Ishikawa (cell line): ENCODE data around the gene LAMB1.

Source experiments
- CEBPB ChIP-seq: IDR thresholded peaks from 2 replicates; pipeline ENCODE4 v1.6.1; 2012
- CREB1 ChIP-seq: IDR thresholded peaks from 2 replicates; pipeline ENCODE4 v1.6.1; 2012; ENCODE audit warnings: low read depth
- EGR1 ChIP-seq: IDR thresholded peaks from 2 replicates; pipeline ENCODE4 v1.6.1; 2012
- EP300 ChIP-seq: IDR thresholded peaks from 2 replicates; pipeline ENCODE4 v1.6.1; 2012; ENCODE audit warnings: borderline replicate concordance
- FOXM1 ChIP-seq: IDR thresholded peaks from 2 replicates; pipeline ENCODE4 v1.6.1; 2012; ENCODE audit warnings: low read depth, borderline replicate concordance
- NFIC ChIP-seq: IDR thresholded peaks from 2 replicates; pipeline ENCODE4 v1.6.1; 2012
- RAD21 ChIP-seq: IDR thresholded peaks from 2 replicates; pipeline ENCODE4 v1.6.1; 2012; ENCODE audit warnings: low read depth
- TAF1 ChIP-seq: IDR thresholded peaks from 2 replicates; pipeline ENCODE4 v1.6.1; 2012; ENCODE audit warnings: low read depth, mild to moderate bottlenecking
- TCF12 ChIP-seq: IDR thresholded peaks from 2 replicates; pipeline ENCODE4 v1.6.1; 2012; ENCODE audit warnings: low read depth
- TEAD4 ChIP-seq: IDR thresholded peaks from 2 replicates; pipeline ENCODE4 v1.6.1; 2012
- YY1 ChIP-seq: IDR thresholded peaks from 2 replicates; pipeline ENCODE4 v1.6.1; 2012; ENCODE audit warnings: low read depth
- ZBTB7A ChIP-seq: IDR thresholded peaks from 2 replicates; pipeline ENCODE4 v1.6.1; 2012; ENCODE audit warnings: low read depth
- TF ChIP-seq, protein P1 (sequence below): IDR thresholded peaks from 2 replicates; pipeline ENCODE4 v1.6.1; 2012
- TF ChIP-seq, protein P2 (sequence below): IDR thresholded peaks from 2 replicates; pipeline ENCODE4 v1.6.1; 2012
- TF ChIP-seq, protein P3 (sequence below): IDR thresholded peaks from 2 replicates; pipeline ENCODE4 v1.6.1; 2012; ENCODE audit warnings: low read depth, mild to moderate bottlenecking

Gene LAMB1

DNA sequence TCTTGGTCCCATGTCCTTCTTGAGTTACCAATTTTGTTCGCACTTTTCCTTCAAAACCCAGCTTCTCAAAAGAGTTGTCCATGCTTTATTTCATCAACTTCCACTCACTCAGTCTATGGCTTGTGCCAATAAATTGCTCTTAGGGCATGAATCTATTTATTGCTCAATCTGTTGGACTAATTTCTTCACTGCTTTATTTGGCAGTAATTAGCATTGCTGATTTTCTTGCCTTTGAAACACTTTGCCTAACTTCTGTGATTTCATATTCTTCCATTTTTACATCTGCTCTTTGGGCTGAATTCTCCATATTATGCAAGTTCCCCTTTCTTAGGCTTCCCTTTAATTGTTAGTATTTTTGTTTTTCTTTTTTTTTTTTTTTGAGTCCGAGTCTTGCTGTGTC is 95.2 kb downstream of the LAMB1 start:
- no peak for TF ChIP-seq EGR1

DNA sequence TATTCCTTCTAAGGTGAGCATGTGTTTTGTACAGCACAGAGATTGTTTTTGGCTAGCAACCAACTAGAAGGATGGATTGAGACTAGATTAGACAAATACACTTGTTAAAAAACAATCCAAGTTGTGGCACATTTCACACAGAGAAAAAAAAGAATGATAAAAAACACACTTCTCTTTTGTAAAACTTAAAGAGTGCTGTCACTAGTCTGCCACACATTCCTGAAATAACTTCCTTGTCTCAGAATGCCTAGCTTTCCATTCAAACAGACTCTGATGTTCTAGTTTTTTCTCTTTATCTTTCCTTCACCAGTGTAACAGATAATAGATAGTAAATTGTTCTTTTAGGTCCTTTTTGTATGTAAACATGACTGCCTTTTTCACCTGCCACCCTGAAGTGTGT is 100.6 kb downstream of the LAMB1 start:
- TF ChIP-seq EGR1 (no peak), TAF1 (no peak), EP300 (no peak)
- TF ChIP-seq, protein P1, sequence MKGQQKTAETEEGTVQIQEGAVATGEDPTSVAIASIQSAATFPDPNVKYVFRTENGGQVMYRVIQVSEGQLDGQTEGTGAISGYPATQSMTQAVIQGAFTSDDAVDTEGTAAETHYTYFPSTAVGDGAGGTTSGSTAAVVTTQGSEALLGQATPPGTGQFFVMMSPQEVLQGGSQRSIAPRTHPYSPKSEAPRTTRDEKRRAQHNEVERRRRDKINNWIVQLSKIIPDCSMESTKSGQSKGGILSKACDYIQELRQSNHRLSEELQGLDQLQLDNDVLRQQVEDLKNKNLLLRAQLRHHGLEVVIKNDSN = no peak

DNA sequence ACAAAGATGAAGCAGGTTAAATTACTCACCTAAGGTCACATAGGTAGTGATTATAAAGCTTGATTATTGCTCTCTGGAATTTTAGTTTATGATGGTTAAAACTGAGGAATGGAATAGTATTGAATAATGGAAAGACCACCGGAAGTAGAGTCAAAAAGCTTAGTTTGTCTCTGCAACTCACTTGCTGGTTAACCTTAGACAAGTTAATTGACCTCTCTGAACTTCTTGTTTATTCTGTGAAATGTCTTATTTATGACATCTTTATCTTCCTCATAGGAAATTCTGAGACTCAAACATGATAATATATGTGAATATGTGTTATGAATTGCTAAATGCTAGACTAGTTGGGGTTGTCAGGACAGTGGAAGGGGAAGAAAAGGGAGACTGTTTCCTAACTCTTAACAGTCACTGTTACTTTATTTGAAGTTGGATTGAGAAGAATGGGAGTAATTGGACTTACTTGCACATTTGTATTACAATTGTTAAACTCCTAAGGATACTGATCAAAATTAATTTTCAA is 102.4 kb downstream of the LAMB1 start:
- TF ChIP-seq CREB1 (no peak), CEBPB (no peak), NFIC (no peak), TAF1 (no peak), EP300 (no peak), EGR1 (no peak), FOXM1 (no peak), RAD21 (no peak), ZBTB7A (no peak), TCF12 (no peak), TEAD4 (no peak), YY1 (no peak)
- TF ChIP-seq, protein P2, sequence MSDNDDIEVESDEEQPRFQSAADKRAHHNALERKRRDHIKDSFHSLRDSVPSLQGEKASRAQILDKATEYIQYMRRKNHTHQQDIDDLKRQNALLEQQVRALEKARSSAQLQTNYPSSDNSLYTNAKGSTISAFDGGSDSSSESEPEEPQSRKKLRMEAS = no peak
- TF ChIP-seq, protein P1 = no peak
- TF ChIP-seq, protein P3, sequence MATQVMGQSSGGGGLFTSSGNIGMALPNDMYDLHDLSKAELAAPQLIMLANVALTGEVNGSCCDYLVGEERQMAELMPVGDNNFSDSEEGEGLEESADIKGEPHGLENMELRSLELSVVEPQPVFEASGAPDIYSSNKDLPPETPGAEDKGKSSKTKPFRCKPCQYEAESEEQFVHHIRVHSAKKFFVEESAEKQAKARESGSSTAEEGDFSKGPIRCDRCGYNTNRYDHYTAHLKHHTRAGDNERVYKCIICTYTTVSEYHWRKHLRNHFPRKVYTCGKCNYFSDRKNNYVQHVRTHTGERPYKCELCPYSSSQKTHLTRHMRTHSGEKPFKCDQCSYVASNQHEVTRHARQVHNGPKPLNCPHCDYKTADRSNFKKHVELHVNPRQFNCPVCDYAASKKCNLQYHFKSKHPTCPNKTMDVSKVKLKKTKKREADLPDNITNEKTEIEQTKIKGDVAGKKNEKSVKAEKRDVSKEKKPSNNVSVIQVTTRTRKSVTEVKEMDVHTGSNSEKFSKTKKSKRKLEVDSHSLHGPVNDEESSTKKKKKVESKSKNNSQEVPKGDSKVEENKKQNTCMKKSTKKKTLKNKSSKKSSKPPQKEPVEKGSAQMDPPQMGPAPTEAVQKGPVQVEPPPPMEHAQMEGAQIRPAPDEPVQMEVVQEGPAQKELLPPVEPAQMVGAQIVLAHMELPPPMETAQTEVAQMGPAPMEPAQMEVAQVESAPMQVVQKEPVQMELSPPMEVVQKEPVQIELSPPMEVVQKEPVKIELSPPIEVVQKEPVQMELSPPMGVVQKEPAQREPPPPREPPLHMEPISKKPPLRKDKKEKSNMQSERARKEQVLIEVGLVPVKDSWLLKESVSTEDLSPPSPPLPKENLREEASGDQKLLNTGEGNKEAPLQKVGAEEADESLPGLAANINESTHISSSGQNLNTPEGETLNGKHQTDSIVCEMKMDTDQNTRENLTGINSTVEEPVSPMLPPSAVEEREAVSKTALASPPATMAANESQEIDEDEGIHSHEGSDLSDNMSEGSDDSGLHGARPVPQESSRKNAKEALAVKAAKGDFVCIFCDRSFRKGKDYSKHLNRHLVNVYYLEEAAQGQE = no peak

DNA sequence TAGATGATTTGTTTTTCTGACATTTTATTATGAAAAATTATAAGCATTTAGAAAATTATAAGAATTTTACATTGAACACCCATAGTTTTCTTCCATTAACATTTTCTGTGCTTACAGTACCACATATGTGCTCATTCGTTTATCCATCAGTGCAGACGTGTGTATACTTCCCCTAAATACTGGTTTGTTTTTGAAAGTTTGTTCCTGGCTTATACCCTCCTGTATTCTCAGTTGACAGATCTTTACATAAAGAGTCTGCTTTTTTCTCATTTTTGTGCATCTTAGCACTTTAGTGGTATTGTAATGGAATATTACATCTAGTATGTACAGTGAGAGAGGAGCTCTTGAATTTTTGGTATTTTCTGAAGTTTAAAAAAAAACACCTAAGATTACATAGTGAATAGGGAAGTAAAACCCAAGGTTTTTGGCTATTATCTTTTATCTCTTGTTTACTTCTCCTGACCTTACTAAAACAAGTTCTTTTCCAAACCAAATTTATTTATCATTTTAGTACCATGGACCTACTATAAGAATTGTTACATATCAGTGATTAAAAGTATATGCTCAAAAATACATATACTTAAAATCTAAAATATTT is 103.9 kb downstream of the LAMB1 start:
- TF ChIP-seq, protein P3 = no peak
- TF ChIP-seq CREB1 (no peak), EGR1 (no peak), TAF1 (no peak), TEAD4 (no peak), ZBTB7A (no peak), FOXM1 (no peak), RAD21 (no peak), EP300 (no peak), TCF12 (no peak), NFIC (no peak), YY1 (no peak), CEBPB (no peak)
- TF ChIP-seq, protein P2 = no peak
- TF ChIP-seq, protein P1 = no peak

DNA sequence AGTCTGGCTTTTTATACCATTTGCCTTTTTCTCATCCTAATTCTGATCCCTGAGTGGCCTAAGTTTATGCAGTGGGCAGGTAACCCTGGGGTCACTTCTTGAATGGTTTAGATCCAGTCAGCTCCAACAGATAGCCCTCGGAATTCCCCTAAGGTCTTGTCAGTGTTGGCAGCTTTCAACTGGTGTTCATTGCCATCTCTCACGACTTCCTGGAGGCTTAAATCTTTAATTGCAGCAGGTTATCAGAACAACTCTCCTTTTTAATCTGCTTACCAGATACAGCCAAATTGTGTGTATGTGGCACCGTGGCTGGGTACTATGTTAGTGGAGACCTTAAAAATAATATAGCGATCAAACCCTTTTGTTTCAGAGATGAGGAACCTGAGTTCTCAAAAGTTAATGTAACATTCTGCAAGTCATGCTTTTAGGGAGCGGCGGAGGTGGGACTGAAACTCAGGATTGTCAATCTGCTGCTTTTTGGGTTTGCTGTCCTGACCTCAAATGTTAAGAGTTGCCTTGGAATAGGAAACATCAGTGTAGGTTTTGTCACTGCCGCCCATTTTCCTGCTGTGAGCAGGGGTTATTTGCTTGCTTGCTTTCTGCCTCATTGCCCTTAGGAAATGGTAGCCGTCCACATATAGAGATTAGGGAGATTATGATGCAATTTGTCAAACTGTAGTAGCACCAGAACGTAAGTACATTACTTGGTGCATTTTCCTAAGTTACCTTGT is 111.2 kb downstream of the LAMB1 start:
- TF ChIP-seq TCF12 (no peak), NFIC (no peak), CREB1 (no peak), EGR1 (no peak), ZBTB7A (no peak), EP300 (no peak), TAF1 (no peak), TEAD4 (no peak), FOXM1 (no peak)
- TF ChIP-seq, protein P1 = no peak
- TF ChIP-seq, protein P2 = no peak
